ENCODE results near the gene SLC25A47.

GRCh38 chr14:100302616-100303015 lies 20.5 kb upstream of the SLC25A47 start:
- no peak for TF ChIP-seq CTCF (IDR thresholded peaks at IDR 0.05; ENCODE audit: low read depth, low read length, poor library complexity, severe bottlenecking)
- no peak for TF ChIP-seq EZH2phosphoT487 (IDR thresholded peaks at IDR 0.05; ENCODE audit: borderline replicate concordance, low read length)
